MCF 10A (cell line): ENCODE measurements around the gene AMACR. TPM values are rescaled to one million over a fixed set of nuclear protein-coding genes. Genes with fewer than 3 reads are reported as not detected.

Source experiments
- Bru-seq: library from RNA; stranded (reverse); fragments of 400-500 nt; gene quantifications from one replicate; lab custom pipeline; 2021; lab: Mats Ljungman, UMichigan
- BruChase-seq, 2 experiments: library from RNA; stranded (reverse); fragments of 400-500 nt; gene quantifications; one replicate each; lab custom pipeline; 2021; lab: Mats Ljungman, UMichigan
- BruUV-seq: library from RNA; stranded (reverse); fragments of 400-500 nt; replicated peaks from 2 replicates; lab custom pipeline; 2021; lab: Mats Ljungman, UMichigan
- CTCF ChIA-PET: fragments of 300-600 bp; sonication (Branson Sonifier 250); formaldehyde crosslinking; extraction: SDS; loops from one replicate; lab custom pipeline; 2021; ENCODE audit warnings: antibody characterized with exemption, inconsistent platforms; lab: Yijun Ruan, JAX
- POLR2A ChIA-PET: fragments of 300-600, 350-650 bp; sonication (Branson Sonifier 250); formaldehyde crosslinking; extraction: SDS; loops from one replicate; lab custom pipeline; 2020; ENCODE audit warnings: antibody characterized with exemption, inconsistent platforms; lab: Yijun Ruan, JAX
- DNase-seq: peaks from one replicate; pipeline ENCODE4 v3.0.0-alpha.2; 2018; ENCODE audit not compliant: unreplicated experiment
- H3K27ac Mint-ChIP-seq: one replicate; pipeline ENCODE4 v1.8.0; 2022; ENCODE audit warnings: mild to moderate bottlenecking, low read depth, mixed read lengths; ENCODE audit not compliant: unreplicated experiment
- H3K27me3 Mint-ChIP-seq: one replicate; pipeline ENCODE4 v1.8.0; 2022; ENCODE audit warnings: mixed read lengths; ENCODE audit not compliant: insufficient read depth, unreplicated experiment
- H3K36me3 Mint-ChIP-seq: one replicate; pipeline ENCODE4 v1.8.0; 2022; ENCODE audit warnings: mild to moderate bottlenecking, moderate library complexity, mixed read lengths; ENCODE audit not compliant: insufficient read depth, unreplicated experiment
- H3K4me1 Mint-ChIP-seq: one replicate; pipeline ENCODE4 v1.8.0; 2022; ENCODE audit warnings: mixed read lengths; ENCODE audit not compliant: insufficient read depth, unreplicated experiment
- H3K4me3 Mint-ChIP-seq: one replicate; pipeline ENCODE4 v1.8.0; 2022; ENCODE audit warnings: mild to moderate bottlenecking, moderate library complexity, mixed read lengths; ENCODE audit not compliant: unreplicated experiment
- H3K9me3 Mint-ChIP-seq: one replicate; pipeline ENCODE4 v1.8.0; 2022; ENCODE audit warnings: mixed read lengths; ENCODE audit not compliant: unreplicated experiment
- intact Hi-C: fragments of 100-400 bp; cut with micrococcal nuclease; formaldehyde crosslinking; loops from 2 replicates; pipeline ENCODE4 v1.14.1; 2022
- long read RNA-seq: library from polyadenylated mRNA; stranded (forward); transcript quantifications from one replicate; pipeline ENCODE4 v2.0.0, GENCODE V29; 2022
- total RNA-seq: library from RNA; stranded (reverse); gene quantifications from 2 replicates; pipeline ENCODE4 v1.2.3, GENCODE V29; 2022
- TF ChIP-seq, protein P1 (sequence below): fragments of 200-600 bp; IDR thresholded peaks from one replicate; pipeline ENCODE4 v1.8.0; 2022; ENCODE audit warnings: antibody characterized with exemption, mild to moderate bottlenecking; ENCODE audit not compliant: unreplicated experiment

The AMACR gene
- 6.6 and 7.9 TPM in 2 replicates for total RNA-seq
- percentile 60 among the genes with signal in this experiment for Bru-seq, nascent RNA
- percentile 58 among the genes with signal in this experiment for BruChase-seq, experiment 1, labeled RNA remaining after a 6-hour chase
- percentile 71 among the genes with signal in this experiment for BruChase-seq, experiment 2, labeled RNA remaining after a 2-hour chase
- long read RNA-seq, full-length matches to known transcripts: 15 of 15 reads
- long read RNA-seq, partial matches to known transcripts: 0 of 15 reads
- long read RNA-seq, other reads (novel, unspliced or antisense): 0 of 15 reads

DNA sequence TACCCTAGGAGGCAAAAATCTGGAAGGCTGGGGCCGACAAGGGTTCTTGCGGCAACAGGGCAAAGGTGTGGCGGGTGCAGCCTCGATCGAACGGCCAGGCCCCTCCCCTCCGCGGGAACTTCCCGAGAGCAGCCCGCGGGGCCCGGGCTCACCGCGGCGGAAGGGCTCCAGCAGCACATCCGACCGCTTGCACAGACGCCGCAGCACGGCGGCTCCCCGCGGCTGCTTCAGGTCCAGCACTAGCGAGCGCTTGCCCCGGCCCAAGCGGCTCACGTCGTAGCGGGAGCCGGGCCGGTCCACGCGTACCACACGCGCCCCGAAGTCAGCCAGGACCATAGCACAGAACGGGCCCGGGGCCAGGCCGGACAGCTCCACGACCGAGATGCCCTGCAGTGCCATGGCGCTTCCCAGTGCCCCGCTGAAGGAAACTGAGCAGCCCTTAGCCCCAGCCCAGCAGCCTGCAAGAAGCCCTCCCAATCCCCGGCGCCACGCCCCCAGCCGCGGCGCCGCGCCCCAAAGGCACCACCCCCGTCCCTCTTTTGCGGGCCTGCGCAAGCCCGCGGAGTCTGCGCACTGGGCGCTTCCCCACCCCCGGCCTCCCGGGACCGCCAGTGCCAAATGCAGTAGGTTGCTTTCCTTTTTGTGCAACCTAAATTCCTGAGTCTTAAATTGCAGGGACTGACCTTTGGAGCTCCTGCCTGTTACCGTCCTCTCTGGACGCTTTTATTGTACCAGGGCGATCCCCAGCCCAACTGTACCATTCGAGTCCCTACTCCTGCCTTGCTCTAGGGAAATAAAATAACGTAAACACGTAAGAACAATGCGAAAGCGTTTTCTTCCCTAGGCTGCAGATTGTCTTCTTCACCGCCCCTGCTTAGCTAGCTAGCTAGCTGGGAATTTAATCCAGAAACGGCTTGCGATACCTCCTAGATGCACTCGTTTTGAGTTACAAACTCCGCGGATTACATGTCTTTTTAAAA, at the start of gene AMACR:
Gene AMACR (minus strand): TSS at position 430 of the 980 bp plus-strand sequence. CDS start 31 bp downstream, at position 399.
- TF ChIP-seq, protein P1, sequence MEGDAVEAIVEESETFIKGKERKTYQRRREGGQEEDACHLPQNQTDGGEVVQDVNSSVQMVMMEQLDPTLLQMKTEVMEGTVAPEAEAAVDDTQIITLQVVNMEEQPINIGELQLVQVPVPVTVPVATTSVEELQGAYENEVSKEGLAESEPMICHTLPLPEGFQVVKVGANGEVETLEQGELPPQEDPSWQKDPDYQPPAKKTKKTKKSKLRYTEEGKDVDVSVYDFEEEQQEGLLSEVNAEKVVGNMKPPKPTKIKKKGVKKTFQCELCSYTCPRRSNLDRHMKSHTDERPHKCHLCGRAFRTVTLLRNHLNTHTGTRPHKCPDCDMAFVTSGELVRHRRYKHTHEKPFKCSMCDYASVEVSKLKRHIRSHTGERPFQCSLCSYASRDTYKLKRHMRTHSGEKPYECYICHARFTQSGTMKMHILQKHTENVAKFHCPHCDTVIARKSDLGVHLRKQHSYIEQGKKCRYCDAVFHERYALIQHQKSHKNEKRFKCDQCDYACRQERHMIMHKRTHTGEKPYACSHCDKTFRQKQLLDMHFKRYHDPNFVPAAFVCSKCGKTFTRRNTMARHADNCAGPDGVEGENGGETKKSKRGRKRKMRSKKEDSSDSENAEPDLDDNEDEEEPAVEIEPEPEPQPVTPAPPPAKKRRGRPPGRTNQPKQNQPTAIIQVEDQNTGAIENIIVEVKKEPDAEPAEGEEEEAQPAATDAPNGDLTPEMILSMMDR: no peak
- intact Hi-C loops: no loop called here
- H3K27ac Mint-ChIP-seq: peak within 1 kb of the TSS; percentile 57
- H3K27me3 Mint-ChIP-seq: no peaks in the 10 kb centered on the region
- ChIA-PET POLR2A (interaction anchor here (0.5 to 1.7 kb wide), 17 partner anchors 9 to 922 kb away, joined by 3 to 10 read pairs (median 4); partner anchors contain the start of genes BRIX1, DNAJC21 and RAD1), CTCF (interaction anchor here (0.6 to 1.3 kb wide), 7 partner anchors 10 to 954 kb away, joined by 3 to 6 read pairs (median 3); no protein-coding TSS in a partner anchor)
- H3K36me3 Mint-ChIP-seq: peaks cover 23% of the 10 kb centered on the region
- TSS peak; percentile 27 for BruUV-seq
- no peaks in the 10 kb centered on the region for H3K9me3 Mint-ChIP-seq
- H3K4me1 Mint-ChIP-seq: peaks cover 13% of the 10 kb centered on the region
- peak within 1 kb of the TSS; percentile 75 for H3K4me3 Mint-ChIP-seq
- peak; percentile 89 for DNase-seq

DNA sequence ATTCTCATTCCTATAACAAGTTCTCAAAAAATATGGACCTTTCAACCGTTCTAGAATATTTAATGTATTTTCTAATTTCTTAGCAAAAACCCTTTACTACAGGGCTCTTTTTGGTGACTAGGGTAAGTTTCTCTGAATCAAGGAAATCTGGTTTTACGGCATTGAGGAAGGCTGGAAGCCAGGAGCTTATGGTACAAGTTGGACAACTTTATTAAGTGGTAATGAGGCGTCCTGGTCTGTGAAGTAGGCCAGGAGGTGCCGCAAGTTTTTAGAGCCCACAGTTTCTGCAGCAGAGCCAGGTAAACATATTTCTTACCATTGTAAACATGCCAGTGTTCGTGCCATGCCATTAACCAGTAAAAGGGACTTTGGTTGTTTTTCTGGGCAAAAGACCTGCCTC, 49.7 kb upstream of the AMACR start:
- BruUV-seq: no TSS peak

DNA sequence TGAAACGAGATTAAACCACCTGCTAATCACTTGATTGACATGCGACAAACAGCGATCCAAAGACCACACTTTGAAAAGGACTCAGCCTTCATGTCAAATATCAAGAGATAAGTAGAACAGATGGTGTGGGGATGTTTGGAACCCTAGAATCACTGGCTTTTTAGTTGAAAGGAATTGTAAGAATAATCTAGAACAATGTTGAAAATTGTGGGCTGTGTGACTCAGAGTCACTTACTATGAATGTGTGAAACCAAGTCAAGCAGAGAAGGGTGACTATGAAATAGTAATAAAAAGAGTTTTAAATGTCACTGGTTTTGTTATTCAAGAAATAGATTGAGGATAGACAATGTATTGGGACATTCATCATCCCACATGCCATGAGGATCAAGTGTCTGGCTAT, 49.3 kb upstream of the AMACR start:
- ChIA-PET POLR2A (no interaction called here), CTCF (no interaction called here)
- DNase-seq: no peak

More for the DNA sequence above, 49.7 kb upstream of the AMACR start:
- no peak overlapping the region for H3K27ac Mint-ChIP-seq
- no peaks in the 10 kb centered on the region for H3K27me3 Mint-ChIP-seq
- no peaks in the 10 kb centered on the region for H3K9me3 Mint-ChIP-seq
- TF ChIP-seq, protein P1: no peak
- H3K36me3 Mint-ChIP-seq: peaks cover 4% of the 10 kb centered on the region
- CTCF ChIA-PET: no interaction called here
- H3K4me3 Mint-ChIP-seq: no peak overlapping the region
- POLR2A ChIA-PET: no interaction called here
- peaks cover 10% of the 10 kb centered on the region for H3K4me1 Mint-ChIP-seq
- intact Hi-C loops: no loop called here
- DNase-seq: no peak

More for the DNA sequence above, 49.3 kb upstream of the AMACR start:
- Mint-ChIP-seq H3K27me3 (no peaks in the 10 kb centered on the region), H3K4me1 (peaks cover 10% of the 10 kb centered on the region), H3K27ac (no peak overlapping the region), H3K4me3 (no peak overlapping the region), H3K36me3 (peaks cover 4% of the 10 kb centered on the region), H3K9me3 (no peaks in the 10 kb centered on the region)
- intact Hi-C loops: no loop called here
- BruUV-seq: no TSS peak
- TF ChIP-seq, protein P1: no peak
